ENCODE data around the gene SNX11.
A peak's percentile ranks its signal among the peaks of the same experiment; 100 is the strongest.

SNX11 gene

DNA sequence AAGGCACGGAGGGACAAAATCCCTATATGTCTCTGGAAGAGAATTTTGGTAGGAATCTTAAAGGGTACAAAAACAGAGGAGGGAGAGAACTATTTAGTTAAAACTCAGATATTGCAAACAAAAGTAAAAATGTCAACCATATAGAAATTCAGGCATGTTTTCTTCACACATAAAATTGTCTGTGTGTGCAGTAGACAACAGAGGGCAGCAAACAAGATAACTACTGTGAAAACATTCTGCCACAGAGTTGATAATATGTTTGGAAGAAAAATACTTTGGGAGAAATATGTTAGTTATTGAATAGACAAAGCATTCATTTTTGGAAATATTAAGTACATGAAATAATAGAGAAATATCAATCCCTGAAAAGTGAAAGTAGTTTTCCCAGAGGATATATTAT is 56.2 kb downstream of the SNX11 start:
- peak; percentile 26 for DNase-seq

DNA sequence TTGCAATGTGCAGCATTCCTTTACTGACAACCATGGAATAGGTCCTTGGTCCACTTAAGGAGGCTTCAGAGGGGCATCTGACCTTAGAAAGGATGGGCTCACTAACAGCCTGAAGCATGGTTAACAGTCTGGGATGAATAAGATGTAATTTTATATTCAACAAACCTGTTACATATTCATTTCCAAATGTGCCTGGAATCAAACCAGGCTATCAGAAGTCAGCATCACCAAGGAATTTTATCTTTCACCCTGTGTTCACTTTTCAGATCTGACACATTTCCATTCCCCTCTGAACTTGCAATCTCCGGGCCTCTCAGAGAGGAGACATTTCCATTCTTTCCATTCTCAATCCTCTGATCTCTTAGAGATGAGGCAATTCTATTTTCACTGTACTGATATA is 62.4 kb downstream of the SNX11 start:
- DNase-seq: no peak
